Stimulated activated CD4-positive, alpha-beta T cell treated with anti-CD3 and anti-CD28 coated beads, Interleukin-1b, Interleukin-23, amount 100 ng/mL, for 4 hours (primary cell): ENCODE data around the gene ZNF197.
"Not testable (repeated sequence)": the region's sequence is repeated elsewhere in the genome, so short reads cannot be mapped to it uniquely, and the experiment has no call there.

ENCODE experiments used
- DNase-seq, 2 donors: peaks; one replicate each; pipeline ENCODE4 v3.0.0-alpha.2; 2020; ENCODE audit warnings: low read depth in 2 of 2

Gene ZNF197

GRCh38 chr3:44661189-44661588 lies 36.4 kb downstream of the ZNF197 start:
- DNase-seq: no peak

DNA sequence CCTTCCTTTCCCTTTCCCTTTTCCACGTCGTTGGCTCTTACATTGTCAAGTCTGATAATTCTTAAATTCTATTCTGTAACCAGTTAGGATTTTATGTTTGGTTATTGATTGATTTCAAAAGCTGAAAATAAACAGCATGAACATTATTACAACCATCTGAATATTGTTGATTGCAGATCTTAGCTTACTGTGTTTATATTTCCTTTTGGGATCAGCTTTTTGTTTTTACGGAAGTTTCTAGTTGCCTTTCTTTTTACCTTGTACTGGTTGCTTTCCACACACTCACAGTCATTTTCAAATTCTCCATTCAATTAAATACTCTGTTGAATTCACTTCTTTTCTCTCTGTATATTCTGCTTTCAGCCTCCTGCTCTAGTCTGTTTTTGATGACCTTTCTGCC lies 40.3 kb downstream of the ZNF197 start:
- DNase-seq: no peak

DNA sequence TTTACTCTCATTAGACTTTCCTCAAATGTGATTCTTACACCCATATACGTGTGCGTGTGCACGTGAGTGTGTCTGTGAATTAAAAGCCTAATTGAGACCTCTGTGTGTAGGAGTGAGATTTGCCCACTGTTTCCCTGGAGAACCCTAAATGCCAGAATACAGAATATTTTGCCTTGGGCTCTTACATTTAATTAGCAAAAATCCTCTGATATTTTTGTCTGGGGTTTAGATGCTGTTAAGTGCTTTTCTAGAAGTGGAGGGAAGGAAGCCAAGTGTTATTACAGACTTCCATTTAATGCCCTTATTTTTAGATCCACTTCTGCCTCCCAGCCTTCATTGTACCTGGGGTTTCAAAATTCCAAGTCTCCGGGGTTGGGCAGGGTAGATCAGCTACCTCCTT lies 41.5 kb downstream of the ZNF197 start:
- DNase-seq: no peak

GRCh38 chr3:44669760-44670159 lies 44.9 kb downstream of the ZNF197 start:
- no peak for DNase-seq

DNA sequence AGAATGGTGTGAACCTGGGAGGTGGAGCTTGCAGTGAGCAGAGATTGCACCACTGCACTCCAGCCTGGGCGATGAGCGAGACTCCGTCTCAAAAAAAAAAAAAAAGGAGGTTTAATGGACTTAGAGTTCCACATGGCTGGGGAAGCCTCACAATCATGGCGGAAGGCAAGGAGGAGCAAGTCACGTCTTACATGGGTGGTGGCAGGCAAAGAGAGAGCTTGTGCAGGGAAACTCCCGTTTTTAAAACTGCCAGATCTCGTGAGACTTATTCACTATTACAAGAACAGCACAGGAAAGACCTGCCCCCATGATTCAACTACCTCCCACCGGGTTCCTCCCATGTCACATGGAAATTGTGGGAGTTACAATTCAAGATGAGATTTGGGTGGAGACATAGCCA lies 48.6 kb downstream of the ZNF197 start:
- not testable (repeated sequence) for DNase-seq

GRCh38 chr3:44674211-44674610 lies 49.4 kb downstream of the ZNF197 start:
- DNase-seq: no peak

- no peak for DNase-seq
Measured at GRCh38 chr3:44678480-44679116, 53.8 kb downstream of the ZNF197 start.

- no peak for DNase-seq
Measured at GRCh38 chr3:44680921-44681455, 56.2 kb downstream of the ZNF197 start.

DNA sequence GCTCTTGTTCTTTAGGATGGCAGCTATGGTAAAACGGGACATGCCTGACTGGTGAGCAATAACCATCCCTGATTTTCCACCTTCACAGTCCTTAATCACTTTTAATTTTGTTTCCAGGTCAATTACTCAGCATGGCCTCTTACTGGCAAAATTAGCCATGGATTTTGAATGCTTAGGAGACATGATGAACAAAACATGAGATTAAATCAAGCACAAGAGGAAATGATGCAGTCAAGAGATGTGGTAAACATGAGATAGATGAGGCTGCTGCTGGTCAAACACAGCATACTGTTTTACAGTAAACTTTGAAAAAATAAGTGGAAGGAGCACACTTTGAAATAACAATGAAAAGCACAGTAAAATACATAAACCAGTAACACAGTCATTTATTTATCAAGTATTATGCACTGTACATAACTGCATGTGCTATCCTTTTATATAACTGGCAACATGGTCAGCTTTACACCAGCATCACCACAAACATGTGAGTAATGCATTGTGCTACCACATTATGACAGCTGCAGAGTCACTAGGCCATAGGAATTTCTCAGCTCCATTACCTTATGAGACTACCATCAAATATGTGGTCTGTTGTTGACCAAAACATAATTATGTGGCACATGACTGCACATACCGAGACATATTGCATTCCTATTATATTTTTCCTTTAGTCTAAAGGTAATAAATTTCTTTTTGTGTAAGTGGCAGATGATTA lies 57.5 kb downstream of the ZNF197 start:
- DNase-seq: no peak

GRCh38 chr3:44685128-44685800 lies 60.4 kb downstream of the ZNF197 start:
- peak; percentile 6 to 53 for DNase-seq

- no peak for DNase-seq
Measured at GRCh38 chr3:44687898-44688297, 63.1 kb downstream of the ZNF197 start.
